OCI-LY7 (cell line): ENCODE results near the gene CSNK1E. TPM values are rescaled to one million over a fixed set of nuclear protein-coding genes. Genes with fewer than 3 reads are reported as not detected.
A peak's percentile ranks its signal among the peaks of the same experiment; 100 is the strongest.

Experiments used
- BruUV-seq: library from RNA; stranded (reverse); fragments of 400-500 nt; replicated peaks from 2 replicates; lab custom pipeline; 2021; lab: Mats Ljungman, UMichigan
- CTCF ChIA-PET: fragments of 300-600 bp; sonication (Branson Sonifier 250); formaldehyde crosslinking; loops from one replicate; lab custom pipeline; 2022; ENCODE audit warnings: antibody characterized with exemption; ENCODE audit not compliant: unreplicated experiment; lab: Charles Lee
- POLR2A ChIA-PET: fragments of 300-600 bp; sonication (Branson Sonifier 250); formaldehyde crosslinking; loops from one replicate; lab custom pipeline; 2022; ENCODE audit warnings: antibody characterized with exemption; lab: Charles Lee
- DNase-seq: peaks from one replicate; pipeline ENCODE4 v3.0.0-alpha.2; 2015; ENCODE audit warnings: low spot score
- H2AFZ ChIP-seq: fragments of 200-600 bp; sonication (generic), shearing (Covaris generic); 2 replicates; pipeline ENCODE4 v1.6.1; 2014; ENCODE audit warnings: mild to moderate bottlenecking, antibody characterized with exemption, low read length, moderate library complexity
- H3K27ac ChIP-seq: fragments of 200-600 bp; sonication (generic); 2 replicates; pipeline ENCODE4 v1.5.1; 2014; ENCODE audit warnings: mixed run types, low read depth, mild to moderate bottlenecking, moderate library complexity, low read length, inconsistent platforms; ENCODE audit not compliant: poor library complexity, severe bottlenecking
- H3K36me3 ChIP-seq: fragments of 200-600 bp; sonication (generic); 2 replicates; pipeline ENCODE4 v1.6.1; 2014; ENCODE audit warnings: mild to moderate bottlenecking, antibody characterized with exemption, low read length, moderate library complexity, mixed read lengths; ENCODE audit not compliant: insufficient read depth
- H3K4me1 ChIP-seq: fragments of 200-600 bp; sonication (generic); 2 replicates; pipeline ENCODE4 v1.5.1; 2014; ENCODE audit warnings: mild to moderate bottlenecking, low read length; ENCODE audit not compliant: insufficient read depth, poor library complexity, severe bottlenecking
- H3K4me2 ChIP-seq: fragments of 200-600 bp; sonication (generic); 2 replicates; pipeline ENCODE4 v1.6.1; 2014; ENCODE audit warnings: mild to moderate bottlenecking, low read length
- H3K4me3 ChIP-seq: fragments of 200-600 bp; sonication (generic); 2 replicates; pipeline ENCODE4 v1.5.1; 2014; ENCODE audit warnings: mild to moderate bottlenecking, low read depth, low read length; ENCODE audit not compliant: poor library complexity, severe bottlenecking
- H3K79me2 ChIP-seq: fragments of 200-600 bp; sonication (generic); 2 replicates; pipeline ENCODE4 v1.6.1; 2016; ENCODE audit warnings: low read depth, mild to moderate bottlenecking, low read length, moderate library complexity, mixed read lengths; ENCODE audit not compliant: insufficient read depth
- H3K9me2 ChIP-seq: fragments of 200-600 bp; sonication (generic); 2 replicates; pipeline ENCODE4 v1.6.1; 2016; ENCODE audit warnings: mild to moderate bottlenecking, low read length, mixed read lengths; ENCODE audit not compliant: insufficient read depth
- H3K9me3 ChIP-seq: fragments of 200-600 bp; sonication (generic); 2 replicates; pipeline ENCODE4 v1.6.1; 2014; ENCODE audit warnings: mild to moderate bottlenecking, mixed run types, low read length, mixed read lengths
- H4K20me1 ChIP-seq: fragments of 200-600 bp; sonication (generic); 2 replicates; pipeline ENCODE4 v1.6.1; 2014; ENCODE audit warnings: mild to moderate bottlenecking, antibody characterized with exemption, low read length, moderate library complexity, mixed read lengths; ENCODE audit not compliant: insufficient read depth
- CTCF ChIP-seq: fragments of 200-600 bp; sonication (generic); conservative IDR thresholded peaks from 2 replicates; pipeline ENCODE4 v1.5.1; 2014; ENCODE audit warnings: mild to moderate bottlenecking, antibody characterized with exemption, low read length, moderate library complexity, mixed read lengths
- EZH2phosphoT487 ChIP-seq: fragments of 200-600 bp; sonication (generic); IDR thresholded peaks from 2 replicates; pipeline ENCODE4 v1.6.1; 2018; ENCODE audit warnings: low read depth, borderline replicate concordance, mild to moderate bottlenecking, mixed run types, antibody characterized with exemption, low read length, moderate library complexity, mixed read lengths
- intact Hi-C: fragments of 100-400 bp; cut with micrococcal nuclease; formaldehyde crosslinking; loops from one replicate; pipeline ENCODE4 v1.10.0; 2022; ENCODE audit not compliant: unreplicated experiment
- total RNA-seq, 2 experiments: library from RNA; depleted of rRNA in 1 of 2; stranded (reverse); fragments of >200 nt in 1 of 2; shearing (Covaris generic) in 1 of 2; gene quantifications; 2 replicates each; pipeline ENCODE4 v1.2.3, GENCODE V29; 2014 to 2022

The CSNK1E gene
- total RNA-seq, 2 experiments from 2014 or later = 182 to 203 TPM

GRCh38 chr22:38353142-38353629 lies 36.0 kb upstream of the CSNK1E start:
- no peaks in the 10 kb centered on the region for H4K20me1 ChIP-seq
- CTCF ChIA-PET = no interaction called here
- H3K79me2 ChIP-seq = no peaks in the 10 kb centered on the region
- intact Hi-C loops = loop anchor here (1.0 to 2.0 kb wide), 4 partner anchors 54 to 301 kb away; no protein-coding TSS in a partner anchor
- no peaks in the 10 kb centered on the region for H3K9me3 ChIP-seq
- H3K36me3 ChIP-seq = peaks cover 18% of the 10 kb centered on the region
- TF ChIP-seq EZH2phosphoT487 = no peak
- TF ChIP-seq CTCF = peak; percentile 92
- no TSS peak for BruUV-seq
- H3K4me1 ChIP-seq = no peaks in the 10 kb centered on the region
- peak; percentile 63 for DNase-seq
- H3K27ac ChIP-seq = no peak overlapping the region
- POLR2A ChIA-PET = no interaction called here
- H3K4me2 ChIP-seq = no peak overlapping the region
- no peaks in the 10 kb centered on the region for H3K9me2 ChIP-seq
- H3K4me3 ChIP-seq = no peak overlapping the region
- no peak overlapping the region for H2AFZ ChIP-seq

- H3K27ac ChIP-seq = no peak overlapping the region
- TF ChIP-seq EZH2phosphoT487 (no peak), CTCF (no peak)
- H3K36me3 ChIP-seq = peaks cover 14% of the 10 kb centered on the region
- no peaks in the 10 kb centered on the region for H3K4me1 ChIP-seq
- H2AFZ ChIP-seq = no peak overlapping the region
- ChIA-PET POLR2A (no interaction called here), CTCF (no interaction called here)
- H3K4me2 ChIP-seq = no peak overlapping the region
- intact Hi-C loops = loop anchor here (2.0 kb wide), 1 partner anchor 54 kb away; no protein-coding TSS in a partner anchor
- no peak overlapping the region for H3K4me3 ChIP-seq
- no peaks in the 10 kb centered on the region for H3K79me2 ChIP-seq
- H4K20me1 ChIP-seq = no peaks in the 10 kb centered on the region
- H3K9me3 ChIP-seq = no peaks in the 10 kb centered on the region
- H3K9me2 ChIP-seq = no peaks in the 10 kb centered on the region
- DNase-seq = no peak
- no TSS peak for BruUV-seq
Measured at GRCh38 chr22:38352436-38352835, 35.2 kb upstream of the CSNK1E start.
